ENCODE results near the gene HMGB2.

The HMGB2 gene

DNA sequence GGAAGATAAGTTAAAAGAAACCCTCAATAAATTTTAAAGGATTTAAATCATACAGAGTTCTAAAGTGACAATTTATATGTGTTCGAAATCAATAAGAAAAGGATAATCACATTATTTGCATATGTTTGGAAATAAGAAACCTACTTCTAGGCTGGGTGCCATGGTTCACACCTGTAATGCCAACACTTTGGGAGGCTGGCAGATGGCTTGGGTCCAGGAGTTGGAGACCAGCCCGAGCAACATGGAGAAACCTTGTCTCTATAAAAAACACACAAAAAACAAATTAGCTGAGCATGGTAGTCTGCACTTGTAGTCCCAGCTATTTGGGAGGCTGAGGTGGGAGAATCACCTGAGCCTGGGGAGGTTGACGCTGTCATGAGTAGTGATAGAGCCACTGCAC lies 28.5 kb upstream of the HMGB2 start:
- Histone ChIP-seq H3K9me3 (ENCODE audit: low read length) (no peaks in the 10 kb centered on the region), H3K27me3 (ENCODE audit: insufficient read depth, low read length) (no peaks in the 10 kb centered on the region), H3K4me1 (ENCODE audit: insufficient read depth, low read length) (no peaks in the 10 kb centered on the region), H2AFZ (ENCODE audit: low read depth, low read length) (no peak overlapping the region), H3K4me3 (ENCODE audit: low read length) (no peak overlapping the region), H3K36me3 (ENCODE audit: insufficient read depth, low read length) (no peaks in the 10 kb centered on the region)

DNA sequence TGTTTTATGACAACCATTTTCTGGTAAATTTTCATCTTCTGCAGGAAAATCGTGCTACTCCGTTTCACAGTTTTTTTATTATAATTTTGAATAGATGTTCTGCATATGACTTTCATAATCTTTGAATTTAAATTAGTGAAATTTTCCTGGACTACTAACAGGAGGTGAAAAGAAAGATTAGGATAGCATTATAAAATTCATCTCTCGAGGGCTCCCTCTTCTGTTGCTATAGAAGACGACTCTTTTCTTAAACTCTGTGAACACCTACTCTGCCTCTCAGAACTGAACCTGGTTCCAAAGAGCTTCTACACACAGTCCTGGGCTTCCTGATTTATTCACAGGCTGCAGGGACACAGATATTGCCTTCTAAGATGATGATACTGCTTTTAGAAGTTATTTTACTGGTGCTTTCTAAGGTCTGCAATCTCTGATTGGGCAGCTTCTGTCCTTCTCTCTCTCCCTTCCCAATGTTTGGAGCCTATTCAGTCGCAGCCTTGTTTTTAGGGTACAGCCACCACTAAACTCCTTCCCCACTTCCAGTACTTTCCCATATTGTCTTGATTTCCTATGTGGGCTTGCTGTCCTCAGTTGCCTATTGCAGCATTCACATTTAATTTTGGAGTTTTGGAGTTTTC lies 26.5 kb upstream of the HMGB2 start:
- no peaks in the 10 kb centered on the region for H3K36me3 ChIP-seq (ENCODE audit: insufficient read depth, low read length)
- H2AFZ ChIP-seq (ENCODE audit: low read depth, low read length) = no peak overlapping the region
- no peaks in the 10 kb centered on the region for H3K27me3 ChIP-seq (ENCODE audit: insufficient read depth, low read length)
- H3K9me3 ChIP-seq (ENCODE audit: low read length) = no peaks in the 10 kb centered on the region
- H3K4me3 ChIP-seq (ENCODE audit: low read length) = no peak overlapping the region
- H3K4me1 ChIP-seq (ENCODE audit: insufficient read depth, low read length) = no peaks in the 10 kb centered on the region

DNA sequence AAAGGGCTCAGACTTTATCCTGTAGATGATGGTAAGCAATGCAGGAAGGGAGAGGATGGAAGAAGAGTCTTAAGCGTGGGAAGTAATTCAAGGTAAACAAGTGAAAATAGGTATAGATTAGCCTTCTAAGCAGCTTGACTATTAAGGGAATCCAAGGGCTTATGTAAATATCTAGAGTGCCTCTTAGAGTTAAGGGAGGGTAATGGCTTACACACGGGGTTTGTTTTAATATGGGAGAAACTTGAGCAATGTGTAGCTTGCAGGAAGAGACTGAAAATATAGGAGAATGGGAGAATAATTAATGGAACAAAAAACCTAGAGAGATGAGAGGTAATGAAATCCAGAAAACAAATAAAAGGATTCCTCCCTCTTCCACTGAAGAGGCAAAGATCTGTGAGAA lies 23.8 kb upstream of the HMGB2 start:
- Histone ChIP-seq H3K36me3 (ENCODE audit: insufficient read depth, low read length) (no peaks in the 10 kb centered on the region), H3K9me3 (ENCODE audit: low read length) (no peaks in the 10 kb centered on the region), H3K27me3 (ENCODE audit: insufficient read depth, low read length) (no peaks in the 10 kb centered on the region), H3K4me1 (ENCODE audit: insufficient read depth, low read length) (no peaks in the 10 kb centered on the region), H3K4me3 (ENCODE audit: low read length) (no peak overlapping the region), H2AFZ (ENCODE audit: low read depth, low read length) (no peak overlapping the region)

DNA sequence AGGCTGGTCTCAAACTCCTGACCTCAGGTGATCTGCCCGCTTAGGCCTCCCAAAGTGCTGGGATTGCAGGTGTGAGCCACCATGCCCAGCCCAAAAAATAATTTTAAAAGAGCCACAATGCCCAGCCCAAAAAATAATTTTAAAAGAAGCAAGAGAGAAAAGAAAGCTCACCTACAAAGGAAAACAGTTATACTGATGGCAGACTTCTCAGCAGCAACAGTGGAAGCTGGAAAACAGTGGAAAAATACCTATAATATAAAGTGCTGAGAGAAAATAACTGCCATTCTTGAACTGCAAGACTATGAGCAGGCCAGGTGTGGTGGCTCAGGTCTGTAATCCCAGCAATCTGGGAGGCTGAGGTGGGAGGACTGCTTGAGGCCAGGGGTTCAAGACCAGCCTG lies 13.3 kb upstream of the HMGB2 start:
- Histone ChIP-seq H2AFZ (ENCODE audit: low read depth, low read length) (no peak overlapping the region), H3K36me3 (ENCODE audit: insufficient read depth, low read length) (no peaks in the 10 kb centered on the region), H3K27me3 (ENCODE audit: insufficient read depth, low read length) (no peaks in the 10 kb centered on the region), H3K4me1 (ENCODE audit: insufficient read depth, low read length) (no peaks in the 10 kb centered on the region), H3K4me3 (ENCODE audit: low read length) (no peak overlapping the region), H3K9me3 (ENCODE audit: low read length) (no peaks in the 10 kb centered on the region)

DNA sequence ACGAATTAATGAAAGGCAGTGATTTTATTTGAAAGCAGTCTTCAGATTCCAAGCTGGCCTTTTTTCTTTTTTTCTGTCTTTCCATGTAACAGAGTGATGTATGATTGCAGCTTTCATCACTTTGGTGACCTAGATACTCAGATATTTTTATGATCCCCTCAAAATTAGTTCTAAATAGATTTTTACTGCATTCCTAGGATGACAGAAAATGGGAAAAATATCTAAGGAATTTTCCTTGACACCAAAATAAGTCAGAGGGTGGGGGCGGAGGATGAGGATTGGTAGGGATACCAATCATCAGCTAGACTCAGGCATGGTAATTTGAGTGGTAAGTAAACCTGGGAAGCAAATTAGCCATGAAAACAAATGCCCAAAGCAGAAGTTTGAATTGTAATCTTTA lies 11.9 kb upstream of the HMGB2 start:
- no peak overlapping the region for H3K4me3 ChIP-seq (ENCODE audit: low read length)
- H3K9me3 ChIP-seq (ENCODE audit: low read length) = no peaks in the 10 kb centered on the region
- H3K36me3 ChIP-seq (ENCODE audit: insufficient read depth, low read length) = no peaks in the 10 kb centered on the region
- H2AFZ ChIP-seq (ENCODE audit: low read depth, low read length) = no peak overlapping the region
- H3K4me1 ChIP-seq (ENCODE audit: insufficient read depth, low read length) = peaks cover 7% of the 10 kb centered on the region
- H3K27me3 ChIP-seq (ENCODE audit: insufficient read depth, low read length) = no peaks in the 10 kb centered on the region

DNA sequence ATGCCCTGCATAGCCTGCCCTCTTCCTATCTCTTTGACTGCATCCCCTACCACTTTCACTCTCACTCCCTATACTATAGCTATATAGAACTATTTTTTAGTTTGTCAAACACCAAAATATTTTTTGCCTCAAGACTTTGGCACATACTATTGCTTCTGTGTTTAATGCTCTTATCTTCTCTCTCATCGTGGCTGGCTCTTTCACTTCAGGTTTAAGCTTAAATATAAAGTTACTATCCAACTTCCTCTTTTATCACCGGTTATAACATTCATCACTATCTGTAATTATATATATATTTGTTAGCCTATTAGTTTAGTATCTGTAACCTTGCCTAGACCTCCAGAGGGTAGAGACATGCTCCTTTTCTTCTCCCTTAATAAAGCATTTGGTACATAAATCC lies 11.5 kb upstream of the HMGB2 start:
- peaks cover 12% of the 10 kb centered on the region for H3K4me1 ChIP-seq (ENCODE audit: insufficient read depth, low read length)
- H3K4me3 ChIP-seq (ENCODE audit: low read length) = no peak overlapping the region
- no peaks in the 10 kb centered on the region for H3K36me3 ChIP-seq (ENCODE audit: insufficient read depth, low read length)
- H2AFZ ChIP-seq (ENCODE audit: low read depth, low read length) = no peak overlapping the region
- H3K9me3 ChIP-seq (ENCODE audit: low read length) = no peaks in the 10 kb centered on the region
- H3K27me3 ChIP-seq (ENCODE audit: insufficient read depth, low read length) = no peaks in the 10 kb centered on the region

DNA sequence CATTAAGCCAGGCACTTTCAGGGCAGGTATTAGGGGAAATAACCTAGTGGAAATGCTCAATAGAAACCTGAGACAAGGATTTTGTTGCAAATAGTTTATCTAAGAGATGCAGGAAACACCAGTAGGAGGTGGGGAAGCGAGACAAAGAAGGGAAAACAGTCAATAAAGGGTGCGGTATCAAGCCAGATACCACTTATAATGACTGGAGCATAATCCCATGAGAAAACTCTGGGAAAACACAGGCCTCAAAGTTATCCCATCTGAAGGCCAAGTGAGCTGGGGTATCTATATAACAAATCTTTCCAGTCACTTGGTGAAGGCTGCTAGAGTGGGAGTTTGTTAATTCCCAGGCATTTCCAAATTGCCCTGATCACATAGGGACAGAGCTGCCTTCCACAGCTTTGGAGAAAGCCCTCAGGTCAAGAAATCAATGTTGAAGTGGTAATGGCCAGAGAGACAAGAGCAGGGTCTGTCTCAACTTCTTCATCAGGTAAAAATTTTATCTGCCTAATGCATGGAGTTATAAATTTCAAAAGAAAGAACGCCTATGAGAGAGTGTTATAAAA lies 9.8 kb upstream of the HMGB2 start:
- H3K4me3 ChIP-seq (ENCODE audit: low read length) = no peak overlapping the region
- no peaks in the 10 kb centered on the region for H3K9me3 ChIP-seq (ENCODE audit: low read length)
- no peaks in the 10 kb centered on the region for H3K36me3 ChIP-seq (ENCODE audit: insufficient read depth, low read length)
- no peak overlapping the region for H2AFZ ChIP-seq (ENCODE audit: low read depth, low read length)
- H3K27me3 ChIP-seq (ENCODE audit: insufficient read depth, low read length) = no peaks in the 10 kb centered on the region
- H3K4me1 ChIP-seq (ENCODE audit: insufficient read depth, low read length) = peaks cover 14% of the 10 kb centered on the region

DNA sequence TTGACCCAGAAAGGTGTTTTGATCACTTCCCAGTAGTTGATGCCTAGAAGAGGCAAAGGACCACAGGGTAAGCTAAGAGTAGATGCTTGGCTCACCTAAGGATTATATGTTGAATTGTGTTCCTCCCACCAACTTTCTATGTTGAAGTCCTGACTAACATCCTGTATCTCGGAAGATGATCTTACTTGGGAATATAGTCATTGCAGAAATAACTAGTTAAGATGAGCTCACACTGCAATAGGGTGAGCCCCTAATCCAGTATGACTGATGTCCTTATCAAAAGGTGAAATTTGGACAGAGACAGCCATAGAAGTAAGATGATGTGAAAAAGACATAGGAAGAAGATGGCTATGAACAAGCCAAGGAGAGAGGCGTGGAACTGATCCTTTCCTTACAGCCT lies 3.3 kb upstream of the HMGB2 start:
- Histone ChIP-seq H3K27me3 (ENCODE audit: insufficient read depth, low read length) (no peaks in the 10 kb centered on the region), H3K4me1 (ENCODE audit: insufficient read depth, low read length) (peaks cover 31% of the 10 kb centered on the region), H3K9me3 (ENCODE audit: low read length) (no peaks in the 10 kb centered on the region), H3K36me3 (ENCODE audit: insufficient read depth, low read length) (peaks cover 9% of the 10 kb centered on the region), H2AFZ (ENCODE audit: low read depth, low read length) (no peak overlapping the region), H3K4me3 (ENCODE audit: low read length) (no peak overlapping the region)

DNA sequence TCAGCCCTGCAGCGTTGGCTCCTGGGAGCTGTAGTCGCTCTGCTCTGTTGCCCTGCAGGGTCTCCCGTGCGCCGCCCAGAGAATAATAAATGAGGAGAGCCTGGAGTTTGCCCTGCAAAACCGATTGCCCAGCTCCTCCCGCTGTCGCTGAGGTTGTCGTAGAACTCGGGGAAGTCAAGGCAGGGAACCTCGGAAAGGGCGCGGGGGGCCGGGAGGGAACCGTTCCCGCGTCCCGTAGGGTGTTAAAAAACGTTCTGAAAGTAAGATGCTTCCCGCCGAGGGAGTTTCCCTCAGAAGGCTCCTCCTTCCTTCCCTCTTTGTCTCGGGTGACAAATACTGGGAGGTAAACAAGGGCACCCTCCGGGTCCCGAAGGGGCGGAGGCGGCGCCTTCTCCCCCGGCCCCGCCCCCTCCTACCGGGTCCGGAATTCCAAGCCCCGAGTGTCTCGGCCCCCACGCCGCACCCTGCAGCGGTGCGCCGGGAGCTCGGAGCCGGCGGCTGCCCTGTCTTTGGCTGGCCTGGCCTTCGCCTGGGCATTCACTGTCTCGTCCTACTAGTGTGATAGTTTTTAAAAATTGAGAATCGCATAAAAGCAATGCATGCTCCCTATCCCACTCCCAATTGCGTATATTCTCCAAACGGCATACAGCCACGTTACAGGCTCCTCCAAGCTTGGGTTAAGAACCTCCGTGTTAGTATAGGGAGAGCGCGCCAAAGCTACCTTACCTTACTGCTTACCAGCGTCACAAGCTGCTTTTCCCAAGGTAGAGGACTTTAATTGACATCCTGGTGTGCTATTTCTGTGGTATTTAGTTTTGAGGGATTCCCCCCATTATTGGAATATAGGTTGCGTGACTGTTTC lies 964 bp upstream of the HMGB2 start:
- peaks cover 33% of the 10 kb centered on the region for H3K4me1 ChIP-seq (ENCODE audit: insufficient read depth, low read length)
- peak overlapping the region; percentile 88 for H2AFZ ChIP-seq (ENCODE audit: low read depth, low read length)
- H3K36me3 ChIP-seq (ENCODE audit: insufficient read depth, low read length) = peaks cover 31% of the 10 kb centered on the region
- no peaks in the 10 kb centered on the region for H3K27me3 ChIP-seq (ENCODE audit: insufficient read depth, low read length)
- no peaks in the 10 kb centered on the region for H3K9me3 ChIP-seq (ENCODE audit: low read length)
- peak overlapping the region; percentile 89 for H3K4me3 ChIP-seq (ENCODE audit: low read length)

DNA sequence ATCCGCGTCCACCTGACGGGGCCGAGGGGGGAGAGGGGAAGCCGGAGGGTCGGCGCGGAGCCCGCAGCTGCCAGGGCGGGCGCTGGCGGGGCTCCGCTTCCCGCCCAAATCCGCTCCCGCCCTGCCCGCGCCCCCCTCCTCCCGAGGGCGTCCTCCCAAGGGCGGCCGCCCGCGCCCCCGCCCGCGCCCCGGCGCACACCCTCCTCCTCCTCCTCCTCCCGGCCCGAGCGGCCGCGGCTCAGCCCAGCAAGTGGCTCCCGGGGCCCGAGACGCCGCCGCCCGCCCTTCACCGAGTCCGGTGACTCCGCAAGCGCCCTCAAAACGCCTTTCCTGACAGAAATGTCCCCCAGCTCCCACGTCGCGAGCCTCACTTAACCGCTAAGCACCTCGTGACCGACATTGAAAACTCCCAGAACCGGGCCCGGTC lies 487 bp downstream of the HMGB2 start:
- Histone ChIP-seq H3K9me3 (ENCODE audit: low read length) (no peaks in the 10 kb centered on the region), H3K27me3 (ENCODE audit: insufficient read depth, low read length) (no peaks in the 10 kb centered on the region), H3K36me3 (ENCODE audit: insufficient read depth, low read length) (peaks cover 45% of the 10 kb centered on the region)

DNA sequence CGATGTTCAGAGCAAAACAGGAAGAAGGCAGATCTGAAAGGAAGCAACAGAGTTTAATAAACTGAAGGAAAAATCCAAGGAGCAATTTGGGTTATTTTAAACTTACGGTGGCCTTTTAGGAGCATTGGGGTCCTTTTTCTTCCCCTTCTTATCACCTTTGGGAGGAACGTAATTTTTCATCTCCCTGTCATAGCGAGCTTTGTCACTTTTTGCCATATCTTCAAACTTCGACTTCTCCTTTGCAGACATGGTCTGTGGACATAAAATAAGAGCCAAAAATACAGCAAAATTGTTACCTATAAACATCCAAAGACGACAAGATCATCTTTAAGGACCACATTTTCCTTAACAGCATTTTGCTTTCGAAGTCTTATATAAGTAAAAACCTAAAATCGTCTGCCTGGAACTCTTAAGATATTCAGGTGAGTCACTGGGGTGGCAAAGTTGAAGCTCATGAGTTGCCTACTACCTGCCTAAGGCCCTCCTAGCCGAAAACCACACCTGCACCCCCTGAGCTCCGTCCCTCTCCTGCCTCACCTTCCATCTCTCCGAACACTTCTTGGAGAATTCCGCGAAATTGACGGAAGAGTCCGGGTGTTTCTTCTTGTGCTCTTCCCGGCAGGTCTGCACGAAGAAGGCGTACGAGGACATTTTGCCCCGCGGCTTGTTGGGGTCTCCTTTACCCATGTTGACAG lies 1.0 kb downstream of the HMGB2 start:
- no peaks in the 10 kb centered on the region for H3K9me3 ChIP-seq (ENCODE audit: low read length)
- no peaks in the 10 kb centered on the region for H3K27me3 ChIP-seq (ENCODE audit: insufficient read depth, low read length)
- no peak overlapping the region for H2AFZ ChIP-seq (ENCODE audit: low read depth, low read length)
- peaks cover 33% of the 10 kb centered on the region for H3K4me1 ChIP-seq (ENCODE audit: insufficient read depth, low read length)
- H3K36me3 ChIP-seq (ENCODE audit: insufficient read depth, low read length) = peaks cover 50% of the 10 kb centered on the region
- H3K4me3 ChIP-seq (ENCODE audit: low read length) = peak overlapping the region; percentile 89

More for the DNA sequence above, 487 bp downstream of the HMGB2 start:
- Histone ChIP-seq H3K4me1 (ENCODE audit: insufficient read depth, low read length) (peaks cover 33% of the 10 kb centered on the region), H3K4me3 (ENCODE audit: low read length) (peak overlapping the region; percentile 89), H2AFZ (ENCODE audit: low read depth, low read length) (no peak overlapping the region)

DNA sequence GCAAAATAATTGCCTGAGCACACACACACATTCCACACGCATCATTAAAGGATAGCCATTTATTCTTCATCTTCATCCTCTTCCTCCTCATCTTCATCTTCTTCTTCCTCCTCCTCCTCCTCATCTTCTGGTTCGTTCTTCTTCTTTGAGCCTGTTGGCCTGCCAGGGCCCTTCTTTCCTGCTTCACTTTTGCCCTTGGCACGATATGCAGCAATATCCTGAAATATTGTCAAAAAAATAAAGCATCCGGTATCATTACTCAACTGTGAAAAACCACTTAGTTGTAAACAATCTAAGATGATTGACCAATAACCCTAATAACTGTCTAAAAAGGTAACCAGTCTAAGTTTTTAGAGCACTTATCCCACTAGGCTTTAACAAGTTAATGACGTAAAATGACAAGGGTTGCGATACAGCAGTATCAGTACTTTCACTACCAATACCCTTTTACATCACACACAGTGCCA lies 2.1 kb downstream of the HMGB2 start:
- H2AFZ ChIP-seq (ENCODE audit: low read depth, low read length) = no peak overlapping the region
- H3K27me3 ChIP-seq (ENCODE audit: insufficient read depth, low read length) = no peaks in the 10 kb centered on the region
- H3K36me3 ChIP-seq (ENCODE audit: insufficient read depth, low read length) = peaks cover 50% of the 10 kb centered on the region
- peak overlapping the region; percentile 89 for H3K4me3 ChIP-seq (ENCODE audit: low read length)
- H3K9me3 ChIP-seq (ENCODE audit: low read length) = no peaks in the 10 kb centered on the region
- H3K4me1 ChIP-seq (ENCODE audit: insufficient read depth, low read length) = peaks cover 33% of the 10 kb centered on the region

DNA sequence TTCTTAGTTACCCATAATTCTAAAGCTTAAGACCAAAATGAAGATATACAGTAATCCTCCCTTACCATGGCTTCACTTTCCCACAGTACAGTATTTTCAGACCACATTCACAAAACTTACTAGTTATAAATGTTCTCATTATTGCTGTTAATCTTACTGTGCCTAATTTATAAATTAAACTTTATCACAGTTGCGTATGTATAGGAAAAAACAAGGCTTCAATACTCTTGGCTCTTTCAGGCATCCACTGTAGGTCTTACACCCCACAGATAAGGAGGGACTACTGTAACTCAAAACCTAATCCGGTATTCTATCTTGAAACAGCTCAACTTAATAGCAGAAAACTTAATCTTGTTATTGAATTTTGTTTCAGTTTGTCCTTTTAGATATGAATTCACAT lies 3.6 kb downstream of the HMGB2 start:
- Histone ChIP-seq H3K9me3 (ENCODE audit: low read length) (no peaks in the 10 kb centered on the region), H3K36me3 (ENCODE audit: insufficient read depth, low read length) (peaks cover 52% of the 10 kb centered on the region)

More for the DNA sequence above, 3.6 kb downstream of the HMGB2 start:
- Histone ChIP-seq H2AFZ (ENCODE audit: low read depth, low read length) (no peak overlapping the region), H3K4me1 (ENCODE audit: insufficient read depth, low read length) (peaks cover 25% of the 10 kb centered on the region), H3K4me3 (ENCODE audit: low read length) (peak overlapping the region; percentile 16), H3K27me3 (ENCODE audit: insufficient read depth, low read length) (no peaks in the 10 kb centered on the region)
